ENCODE data around the gene AP3B1. TPM values are rescaled to one million over a fixed set of nuclear protein-coding genes. Genes with fewer than 3 reads are reported as not detected.

The AP3B1 gene
- total and polyA plus RNA-seq, 12 donors, result 20.0 to 28.3 (median 23.4) TPM

GRCh38 chr5:77963795-77964194, 330.7 kb downstream of the AP3B1 start:
- WGBS, 2 donors, result 88 to 93% methylated on average over 4 of the region's 4 CpGs
- peaks cover 0 to 87% (median 72%) of the 10 kb centered on the region in 7 donors for H3K27me3 ChIP-seq

GRCh38 chr5:77960863-77961396, 333.6 kb downstream of the AP3B1 start:
- Histone ChIP-seq H3K4me1 (peaks cover 0 to 9% (median 8%) of the 10 kb centered on the region in 9 donors), H3K27ac (no peak overlapping the region)
- intact Hi-C loops (cut with DNase I), result no loop called here

More at GRCh38 chr5:77963795-77964194, 330.7 kb downstream of the AP3B1 start:
- ATAC-seq (no peak), DNase-seq (no peak)
- H3K4me3 ChIP-seq, result no peak overlapping the region
- TF ChIP-seq, protein P1, sequence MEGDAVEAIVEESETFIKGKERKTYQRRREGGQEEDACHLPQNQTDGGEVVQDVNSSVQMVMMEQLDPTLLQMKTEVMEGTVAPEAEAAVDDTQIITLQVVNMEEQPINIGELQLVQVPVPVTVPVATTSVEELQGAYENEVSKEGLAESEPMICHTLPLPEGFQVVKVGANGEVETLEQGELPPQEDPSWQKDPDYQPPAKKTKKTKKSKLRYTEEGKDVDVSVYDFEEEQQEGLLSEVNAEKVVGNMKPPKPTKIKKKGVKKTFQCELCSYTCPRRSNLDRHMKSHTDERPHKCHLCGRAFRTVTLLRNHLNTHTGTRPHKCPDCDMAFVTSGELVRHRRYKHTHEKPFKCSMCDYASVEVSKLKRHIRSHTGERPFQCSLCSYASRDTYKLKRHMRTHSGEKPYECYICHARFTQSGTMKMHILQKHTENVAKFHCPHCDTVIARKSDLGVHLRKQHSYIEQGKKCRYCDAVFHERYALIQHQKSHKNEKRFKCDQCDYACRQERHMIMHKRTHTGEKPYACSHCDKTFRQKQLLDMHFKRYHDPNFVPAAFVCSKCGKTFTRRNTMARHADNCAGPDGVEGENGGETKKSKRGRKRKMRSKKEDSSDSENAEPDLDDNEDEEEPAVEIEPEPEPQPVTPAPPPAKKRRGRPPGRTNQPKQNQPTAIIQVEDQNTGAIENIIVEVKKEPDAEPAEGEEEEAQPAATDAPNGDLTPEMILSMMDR (IDR thresholded peaks at IDR 0.05), result no peak
- no peak overlapping the region for H3K27ac ChIP-seq
- H3K4me1 ChIP-seq, result no peaks in the 10 kb centered on the region
- intact Hi-C loops (cut with DNase I), result no loop called here
- no peaks in the 10 kb centered on the region for H3K9me3 ChIP-seq
- no peaks in the 10 kb centered on the region for H3K36me3 ChIP-seq

DNA sequence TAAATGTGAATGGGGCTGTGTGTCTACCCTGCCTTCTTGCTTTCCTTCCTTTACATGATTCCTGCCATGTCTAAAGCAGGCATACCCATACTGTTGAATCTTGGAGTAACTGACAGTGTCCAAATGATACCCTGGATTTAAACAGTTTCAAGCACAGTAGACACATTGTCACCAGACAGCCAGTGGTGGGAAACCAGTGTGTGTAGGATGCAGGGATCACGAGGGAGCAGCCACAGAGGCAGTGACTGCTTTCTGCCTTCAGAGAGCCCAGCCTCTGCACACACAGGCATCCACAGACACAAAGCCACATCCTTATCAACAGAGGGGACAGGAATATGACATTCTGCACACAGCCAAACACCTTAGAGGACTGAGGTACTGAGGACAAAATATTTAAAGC, 334.2 kb downstream of the AP3B1 start:
- TF ChIP-seq, protein P1 (IDR thresholded peaks at IDR 0.05), result no peak
- no peaks in the 10 kb centered on the region for H3K36me3 ChIP-seq
- peaks cover 0 to 87% (median 78%) of the 10 kb centered on the region in 7 donors for H3K27me3 ChIP-seq
- no peak for ATAC-seq
- intact Hi-C loops (cut with DNase I), result no loop called here
- no peak overlapping the region for H3K27ac ChIP-seq
- H3K4me3 ChIP-seq, result no peak overlapping the region
- WGBS, 2 donors, result 62 to 66% methylated on average over 1 of the region's 1 CpG
- H3K4me1 ChIP-seq, result peaks cover 0 to 9% (median 8%) of the 10 kb centered on the region in 9 donors
- no peak for DNase-seq
- no peaks in the 10 kb centered on the region for H3K9me3 ChIP-seq

More at GRCh38 chr5:77960863-77961396, 333.6 kb downstream of the AP3B1 start:
- no peak for ATAC-seq
- H3K9me3 ChIP-seq, result no peaks in the 10 kb centered on the region
- TF ChIP-seq, protein P1 (IDR thresholded peaks at IDR 0.05), result no peak
- no peak overlapping the region for H3K4me3 ChIP-seq
- no peak for DNase-seq
- no peaks in the 10 kb centered on the region for H3K36me3 ChIP-seq
- 56 to 61% methylated on average over 2 of the region's 2 CpGs for WGBS, 2 donors
- H3K27me3 ChIP-seq, result peaks cover 0 to 91% (median 78%) of the 10 kb centered on the region in 7 donors

DNA sequence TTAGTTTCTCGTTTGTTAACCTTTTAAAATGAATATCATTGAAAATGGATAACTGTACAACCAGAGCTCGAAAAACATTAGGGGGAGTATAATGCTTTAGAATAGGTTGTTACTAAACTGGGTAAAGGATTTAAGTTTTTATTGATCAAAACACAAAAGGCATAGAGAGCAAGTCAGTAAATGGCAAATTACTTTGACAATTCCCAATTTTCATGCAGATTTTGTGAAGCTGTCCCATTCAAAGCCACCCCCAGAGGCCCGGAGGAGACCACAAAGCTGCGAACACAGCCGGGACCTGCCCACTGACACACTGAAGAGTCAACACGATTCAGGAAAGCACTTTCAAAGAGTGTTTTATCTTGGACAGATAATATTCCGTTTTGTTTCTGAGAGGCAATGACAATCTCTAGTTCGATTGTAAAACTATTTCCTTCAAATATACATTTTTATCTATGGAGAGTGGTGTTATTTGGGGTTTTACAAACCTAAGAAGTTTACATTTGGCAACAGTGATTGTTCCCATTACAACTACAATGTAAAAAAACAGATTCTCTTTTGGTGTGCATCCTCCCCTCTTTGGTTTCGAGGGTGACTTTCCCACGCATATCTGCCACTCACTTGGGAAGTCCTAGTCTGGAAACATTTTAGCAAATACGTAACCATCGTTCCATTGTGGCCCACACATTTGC, 335.7 kb downstream of the AP3B1 start:
- 52 to 56% methylated on average over 12 of the region's 12 CpGs for WGBS, 2 donors
- TF ChIP-seq, protein P1 (IDR thresholded peaks at IDR 0.05), result no peak
- Histone ChIP-seq H3K27me3 (peaks cover 0 to 81% (median 71%) of the 10 kb centered on the region in 7 donors), H3K4me1 (peaks cover 0 to 9% (median 8%) of the 10 kb centered on the region in 9 donors), H3K36me3 (no peaks in the 10 kb centered on the region), H3K9me3 (no peaks in the 10 kb centered on the region), H3K4me3 (no peak overlapping the region), H3K27ac (no peak overlapping the region)
- ATAC-seq (no peak), DNase-seq (no peak)
- intact Hi-C loops (cut with DNase I), result no loop called here
